IMR-90 (cell line): ENCODE measurements around the gene BLOC1S5. TPM values are rescaled to one million over a fixed set of nuclear protein-coding genes. Genes with fewer than 3 reads are reported as not detected.
A peak's percentile ranks its signal among the peaks of the same experiment; 100 is the strongest.

ENCODE experiments used
- ATAC-seq: fragments of 200-7000 bp; cut with Tn5 transposase; 2 replicates; pipeline ENCODE4 v1.9.1; 2020; ENCODE audit warnings: low read depth, mild to moderate bottlenecking, moderate library complexity
- BruUV-seq: library from RNA; stranded (reverse); fragments of 400-500 nt; replicated peaks from 2 replicates; lab custom pipeline; 2021; lab: Mats Ljungman, UMichigan
- CTCF ChIA-PET: fragments of 300-600 bp; formaldehyde crosslinking; extraction: SDS; loops from one replicate; lab custom pipeline; 2021; ENCODE audit warnings: antibody characterized with exemption; lab: Yijun Ruan, JAX
- POLR2A ChIA-PET: fragments of 300-600 bp; sonication (Branson Sonifier 250); formaldehyde crosslinking; loops from one replicate; lab custom pipeline; 2022; ENCODE audit warnings: antibody characterized with exemption; ENCODE audit not compliant: unreplicated experiment; lab: Charles Lee
- DNase-seq: peaks from one replicate; pipeline ENCODE4 v3.0.0; 2013
- H2AFZ ChIP-seq: replicated peaks from 2 replicates; pipeline ENCODE3; 2013; ENCODE audit warnings: low read length, mild to moderate bottlenecking; ENCODE audit not compliant: poor library complexity
- H2AK5ac ChIP-seq: 2 replicates; pipeline ENCODE4 v1.6.1; 2013; ENCODE audit warnings: low read depth, low read length, inconsistent platforms
- H2AK9ac ChIP-seq: replicated peaks from 2 replicates; pipeline ENCODE3; 2013; ENCODE audit warnings: mild to moderate bottlenecking, low read depth, low read length, moderate library complexity; ENCODE audit not compliant: poor library complexity
- H2BK120ac ChIP-seq: 2 replicates; pipeline ENCODE4 v1.6.1; 2013; ENCODE audit warnings: low read depth, low read length, inconsistent platforms
- H2BK15ac ChIP-seq: 3 replicates; pipeline ENCODE4 v1.6.1; 2013; ENCODE audit warnings: low read depth, low read length, inconsistent platforms
- H2BK20ac ChIP-seq: 2 replicates; pipeline ENCODE4 v1.6.1; 2013; ENCODE audit warnings: low read depth, mild to moderate bottlenecking, inconsistent platforms, low read length, moderate library complexity
- H2BK5ac ChIP-seq: 2 replicates; pipeline ENCODE4 v1.6.1; 2013; ENCODE audit warnings: mild to moderate bottlenecking, low read depth, low read length, inconsistent platforms; ENCODE audit not compliant: poor library complexity, severe bottlenecking
- H3K14ac ChIP-seq: replicated peaks from 2 replicates; pipeline ENCODE4 v1.6.1; 2013; ENCODE audit warnings: low read depth, low read length, inconsistent platforms
- H3K18ac ChIP-seq: 2 replicates; pipeline ENCODE4 v1.6.1; 2013; ENCODE audit warnings: low read depth, low read length, control low read depth
- H3K23ac ChIP-seq: 2 replicates; pipeline ENCODE4 v1.6.1; 2013; ENCODE audit warnings: low read depth, low read length, inconsistent platforms
- H3K27ac ChIP-seq: 2 replicates; pipeline ENCODE4 v1.5.1; 2013; ENCODE audit warnings: mild to moderate bottlenecking, control low read depth, low read length; ENCODE audit not compliant: insufficient read depth
- H3K27me3 ChIP-seq: 2 replicates; pipeline ENCODE4 v1.6.1; 2013; ENCODE audit warnings: low read length; ENCODE audit not compliant: control insufficient read depth, insufficient read depth
- H3K36me3 ChIP-seq: 2 replicates; pipeline ENCODE4 v1.6.1; 2013; ENCODE audit warnings: low read length, mixed read lengths; ENCODE audit not compliant: control insufficient read depth, insufficient read depth
- H3K4ac ChIP-seq: 2 replicates; pipeline ENCODE4 v1.6.1; 2013; ENCODE audit warnings: low read depth, low read length, inconsistent platforms
- H3K4me1 ChIP-seq: 2 replicates; pipeline ENCODE4 v1.6.1; 2013; ENCODE audit warnings: low read length, mixed read lengths; ENCODE audit not compliant: control insufficient read depth, insufficient read depth
- H3K4me2 ChIP-seq: 2 replicates; pipeline ENCODE4 v1.6.1; 2013; ENCODE audit warnings: low read depth, mild to moderate bottlenecking, control low read depth, low read length, moderate library complexity
- H3K4me3 ChIP-seq: 2 replicates; pipeline ENCODE4 v1.5.1; 2013; ENCODE audit warnings: low read depth, mild to moderate bottlenecking, control low read depth, low read length, moderate library complexity; ENCODE audit not compliant: insufficient read depth
- H3K56ac ChIP-seq: 2 replicates; pipeline ENCODE4 v1.6.1; 2013; ENCODE audit warnings: low read length, inconsistent platforms; ENCODE audit not compliant: insufficient read depth; ENCODE audit errors: extremely low read depth
- H3K79me1 ChIP-seq, 2 experiments: 2 replicates each; pipeline ENCODE4 v1.6.1; 2013; ENCODE audit warnings: low read length in 2 of 2, inconsistent platforms in 1 of 2, low read depth in 1 of 2
- H3K9ac ChIP-seq: 2 replicates; pipeline ENCODE4 v1.6.1; 2013; ENCODE audit warnings: low read depth, low read length, control low read depth
- H3K9me1 ChIP-seq: 2 replicates; pipeline ENCODE4 v1.6.1; 2013; ENCODE audit warnings: low read length, inconsistent platforms; ENCODE audit not compliant: insufficient read depth
- H3K9me3 ChIP-seq: 2 replicates; pipeline ENCODE4 v1.6.1; 2013; ENCODE audit warnings: low read length; ENCODE audit not compliant: control insufficient read depth, insufficient read depth
- H4K20me1 ChIP-seq: 2 replicates; pipeline ENCODE4 v1.6.1; 2013; ENCODE audit warnings: low read length, inconsistent platforms; ENCODE audit not compliant: insufficient read depth
- H4K5ac ChIP-seq: 2 replicates; pipeline ENCODE4 v1.6.1; 2013; ENCODE audit warnings: mild to moderate bottlenecking, low read depth, low read length, control low read depth
- H4K8ac ChIP-seq, 2 experiments: 2 replicates each; pipeline ENCODE4 v1.6.1; 2013; ENCODE audit warnings: low read depth in 2 of 2, low read length in 2 of 2, control low read depth in 1 of 2, inconsistent platforms in 1 of 2
- H4K91ac ChIP-seq: 2 replicates; pipeline ENCODE4 v1.6.1; 2013; ENCODE audit warnings: low read depth, low read length, inconsistent platforms; ENCODE audit not compliant: insufficient read depth
- CEBPB ChIP-seq: IDR thresholded peaks from 2 replicates; pipeline ENCODE4 v1.6.1; 2012; ENCODE audit warnings: low read depth, low read length, improper control_type of control experiment
- CHD1 ChIP-seq: IDR thresholded peaks from 2 replicates; pipeline ENCODE4 v1.6.1; 2012; ENCODE audit warnings: low read depth, low read length, improper control_type of control experiment
- FOS ChIP-seq: fragments of 150-350 bp; IDR thresholded peaks from 2 replicates; pipeline ENCODE4 v1.6.1; 2016; ENCODE audit warnings: low read depth, low read length
- MAFK ChIP-seq: IDR thresholded peaks from 2 replicates; pipeline ENCODE4 v1.6.1; 2012; ENCODE audit warnings: low read depth, low read length, improper control_type of control experiment
- MAZ ChIP-seq: IDR thresholded peaks from 2 replicates; pipeline ENCODE4 v1.6.1; 2012; ENCODE audit warnings: low read depth, mild to moderate bottlenecking, low read length, improper control_type of control experiment, moderate library complexity, borderline replicate concordance
- MXI1 ChIP-seq: IDR thresholded peaks from 2 replicates; pipeline ENCODE4 v1.6.1; 2012; ENCODE audit warnings: low read depth, mild to moderate bottlenecking, low read length, moderate library complexity, borderline replicate concordance
- NFE2L2 ChIP-seq: fragments of 150-350 bp; IDR thresholded peaks from 2 replicates; pipeline ENCODE4 v1.6.1; 2016; ENCODE audit warnings: low read depth, mild to moderate bottlenecking, low read length
- POLR2A ChIP-seq: IDR thresholded peaks from 2 replicates; pipeline ENCODE4 v1.6.1; 2012; ENCODE audit warnings: mild to moderate bottlenecking, low read depth, low read length
- RAD21 ChIP-seq: IDR thresholded peaks from 2 replicates; pipeline ENCODE4 v1.6.1; 2012; ENCODE audit warnings: low read length, improper control_type of control experiment
- RCOR1 ChIP-seq: IDR thresholded peaks from 2 replicates; pipeline ENCODE4 v1.6.1; 2012; ENCODE audit warnings: mild to moderate bottlenecking, low read length, improper control_type of control experiment; ENCODE audit not compliant: insufficient replicate concordance
- RFX5 ChIP-seq: IDR thresholded peaks from 2 replicates; pipeline ENCODE4 v1.8.0; 2012; ENCODE audit warnings: low read depth, mild to moderate bottlenecking, low read length, moderate library complexity
- SMC3 ChIP-seq: fragments of 150-350 bp; IDR thresholded peaks from 2 replicates; pipeline ENCODE4 v1.6.1; 2016; ENCODE audit warnings: low read depth, mild to moderate bottlenecking, antibody characterized with exemption, low read length, moderate library complexity
- WGBS, 2 experiments: methylation state at CpG; one replicate each; pipeline versions ENCODE4 v1.1.5 to v1.1.7; 2013; ENCODE audit warnings: missing lambda C conversion rate in 2 of 2; ENCODE audit not compliant: insufficient read length in 1 of 2; ENCODE audit errors: extremely low coverage in 2 of 2; 5-methylcytosine and 5-hydroxymethylcytosine counted together
- dilution Hi-C: fragments of 300-500 bp; cut with HindIII; formaldehyde crosslinking; loops from one replicate; pipeline ENCODE4 v1.14.3; 2018; ENCODE audit warnings: low sequenced_read_pairs; ENCODE audit not compliant: unreplicated experiment
- in situ Hi-C: fragments of 300-500 bp; cut with MboI; formaldehyde crosslinking; loops from 3 replicates; pipeline ENCODE4 v1.14.3; 2019; ENCODE audit warnings: low sequenced_read_pairs, inconsistent platforms, mixed read lengths
- intact Hi-C: fragments of 100-400 bp; cut with micrococcal nuclease; formaldehyde crosslinking; loops from 2 replicates; pipeline ENCODE4 v1.10.0; 2022
- polyA plus RNA-seq, 3 experiments: library from polyadenylated mRNA; depleted of rRNA; stranded (reverse); fragments of >200 nt; gene quantifications; 2 replicates each; pipeline ENCODE4 v1.2.3, GENCODE V29; 2012; ENCODE audit warnings: low replicate concordance in 1 of 3
- total RNA-seq: library from RNA; depleted of rRNA; stranded (reverse); fragments of >200 nt; gene quantifications from 2 replicates; pipeline ENCODE4 v1.2.3, GENCODE V29; 2012
- TF ChIP-seq, protein P1 (sequence below): fragments of 150-350 bp; IDR thresholded peaks from 2 replicates; pipeline ENCODE4 v1.6.1; 2017; ENCODE audit warnings: mild to moderate bottlenecking, antibody characterized with exemption, low read length, low read depth
- TF ChIP-seq, protein P2 (sequence below): fragments of 150-350 bp; IDR thresholded peaks from 2 replicates; pipeline ENCODE4 v1.6.1; 2016; ENCODE audit warnings: low read depth, mild to moderate bottlenecking, low read length, moderate library complexity, borderline replicate concordance

BLOC1S5 gene
- total and polyA plus RNA-seq, 2 of the 4 experiments (the other 2 are of a cell fraction), result 4.8 to 17.2 TPM

DNA sequence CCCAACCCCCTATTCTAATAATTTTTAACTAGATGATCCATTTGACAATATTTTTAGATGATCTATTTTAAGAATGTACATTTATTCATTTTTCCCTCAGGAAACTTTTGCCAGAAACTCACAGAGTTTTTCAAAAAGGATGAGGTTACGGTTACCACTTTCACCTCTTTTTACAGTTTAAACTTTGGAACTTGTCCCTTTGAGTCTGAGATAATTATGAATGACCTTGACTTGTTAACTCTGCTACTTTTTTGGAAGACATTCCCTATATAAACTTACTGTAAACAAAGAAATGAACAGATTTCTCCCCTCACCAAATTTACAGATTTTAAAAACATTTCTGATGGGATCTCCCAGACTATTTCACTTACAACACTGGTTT, 18.4 kb upstream of the BLOC1S5 start:
- Histone ChIP-seq H3K36me3 (peaks cover 5% of the 10 kb centered on the region), H3K9ac (no peak overlapping the region), H3K79me1 (peaks cover 8 to 52% of the 10 kb centered on the region in 2 experiments), H3K4me3 (no peak overlapping the region), H2BK5ac (peak overlapping the region; percentile 82), H3K14ac (peak overlapping the region; percentile 49; the same call in 1 of the 2 replicates), H3K27ac (no peak overlapping the region), H3K4me1 (peaks cover 22% of the 10 kb centered on the region), H3K27me3 (no peaks in the 10 kb centered on the region), H3K9me1 (peaks cover 14% of the 10 kb centered on the region; the same call in 1 of the 2 replicates), H4K91ac (no peak overlapping the region), H3K56ac (no peak overlapping the region), H3K4me2 (no peak overlapping the region), H2AK9ac (no peak overlapping the region), H4K5ac (peak overlapping the region; percentile 58; the same call in 1 of the 2 replicates), H2BK20ac (peak overlapping the region; percentile 71), H2AFZ (no peak overlapping the region), H4K20me1 (no peaks in the 10 kb centered on the region; the same call in 1 of the 2 replicates), H2AK5ac (no peak overlapping the region), H2BK120ac (peak overlapping the region; percentile 64), H3K23ac (peak overlapping the region; percentile 69; the same call in 1 of the 2 replicates), H2BK15ac (0 out of 3 replicates have a peak overlapping the region, but pooled peaks have one; percentile 18), H4K8ac (0 out of 4 replicates have a peak overlapping the region, but pooled peaks have one; percentile 20 to 56), H3K9me3 (no peaks in the 10 kb centered on the region), H3K4ac (peak overlapping the region; percentile 71; the same call in 1 of the 2 replicates), H3K18ac (peak overlapping the region; percentile 85; the same call in 1 of the 2 replicates)
- no peak for ATAC-seq
- dilution Hi-C loops, result no loop called here
- no peak for TF ChIP-seq CEBPB
- TF ChIP-seq, protein P1, sequence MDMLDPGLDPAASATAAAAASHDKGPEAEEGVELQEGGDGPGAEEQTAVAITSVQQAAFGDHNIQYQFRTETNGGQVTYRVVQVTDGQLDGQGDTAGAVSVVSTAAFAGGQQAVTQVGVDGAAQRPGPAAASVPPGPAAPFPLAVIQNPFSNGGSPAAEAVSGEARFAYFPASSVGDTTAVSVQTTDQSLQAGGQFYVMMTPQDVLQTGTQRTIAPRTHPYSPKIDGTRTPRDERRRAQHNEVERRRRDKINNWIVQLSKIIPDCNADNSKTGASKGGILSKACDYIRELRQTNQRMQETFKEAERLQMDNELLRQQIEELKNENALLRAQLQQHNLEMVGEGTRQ, result no peak
- no peak for TF ChIP-seq POLR2A
- TF ChIP-seq CHD1, result no peak
- TF ChIP-seq MAFK, result no peak
- TF ChIP-seq MAZ, result no peak
- TF ChIP-seq RAD21, result no peak
- TF ChIP-seq RCOR1, result no peak
- TF ChIP-seq NFE2L2, result no peak
- TF ChIP-seq FOS, result no peak
- no peak for TF ChIP-seq MXI1
- no peak for TF ChIP-seq RFX5
- TF ChIP-seq, protein P2, sequence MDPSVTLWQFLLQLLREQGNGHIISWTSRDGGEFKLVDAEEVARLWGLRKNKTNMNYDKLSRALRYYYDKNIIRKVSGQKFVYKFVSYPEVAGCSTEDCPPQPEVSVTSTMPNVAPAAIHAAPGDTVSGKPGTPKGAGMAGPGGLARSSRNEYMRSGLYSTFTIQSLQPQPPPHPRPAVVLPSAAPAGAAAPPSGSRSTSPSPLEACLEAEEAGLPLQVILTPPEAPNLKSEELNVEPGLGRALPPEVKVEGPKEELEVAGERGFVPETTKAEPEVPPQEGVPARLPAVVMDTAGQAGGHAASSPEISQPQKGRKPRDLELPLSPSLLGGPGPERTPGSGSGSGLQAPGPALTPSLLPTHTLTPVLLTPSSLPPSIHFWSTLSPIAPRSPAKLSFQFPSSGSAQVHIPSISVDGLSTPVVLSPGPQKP, result no peak
- TF ChIP-seq SMC3, result no peak
- no peak for DNase-seq
- POLR2A ChIA-PET, result no interaction called here
- intact Hi-C loops, result no loop called here
- CTCF ChIA-PET, result no interaction called here
- in situ Hi-C loops, result no loop called here
- no CpG with 5 or more reads among the region's 1 CpG for WGBS, 2 experiments
- BruUV-seq, result no TSS peak
